ENCODE results near the gene ADGRL3. TPM values are rescaled to one million over a fixed set of nuclear protein-coding genes. Genes with fewer than 3 reads are reported as not detected.

ADGRL3 gene
- total and polyA plus RNA-seq, 5 donors from 2014 or later = not detected

- no peak for ATAC-seq (ENCODE audit: low read depth in 2 of 2)
- peaks cover 0 to 4% of the 10 kb centered on the region in 2 experiments for H3K9me3 ChIP-seq (ENCODE audit: control insufficient read depth in 2 of 2, low read length in 2 of 2)
- H3K27ac Mint-ChIP-seq = no peak overlapping the region
Measured at GRCh38 chr4:61596606-61597340, 396.6 kb downstream of the ADGRL3 start.

GRCh38 chr4:61603086-61603485 is 403.0 kb downstream of the ADGRL3 start:
- H3K27me3 Mint-ChIP-seq = no peaks in the 10 kb centered on the region
- no peaks in the 10 kb centered on the region for H3K4me1 ChIP-seq (ENCODE audit: control insufficient read depth, insufficient read depth, low read length, poor library complexity, severe bottlenecking)
- no peak overlapping the region for H3K27ac Mint-ChIP-seq
- no peaks in the 10 kb centered on the region for H3K27me3 ChIP-seq (ENCODE audit: control insufficient read depth, insufficient read depth, low read length)
- peaks cover 0 to 24% (median 7%) of the 10 kb centered on the region in 7 donors for H3K9me3 Mint-ChIP-seq
- no peak overlapping the region for H3K27ac ChIP-seq (ENCODE audit: insufficient read depth, low read length, poor library complexity, severe bottlenecking)
- no peaks in the 10 kb centered on the region for H3K36me3 ChIP-seq (ENCODE audit: control insufficient read depth, insufficient read depth, low read length)
- peaks cover 0 to 3% of the 10 kb centered on the region in 2 experiments for H3K9me3 ChIP-seq (ENCODE audit: control insufficient read depth in 2 of 2, low read length in 2 of 2)
- no peak overlapping the region for H3K4me3 ChIP-seq (ENCODE audit: low read depth, low read length)
- DNase-seq = no peak
- no peak for ATAC-seq (ENCODE audit: low read depth in 2 of 2)
- H3K4me3 Mint-ChIP-seq = no peak overlapping the region
- H3K4me1 Mint-ChIP-seq = no peaks in the 10 kb centered on the region
- no peaks in the 10 kb centered on the region for H3K36me3 Mint-ChIP-seq

More at GRCh38 chr4:61596606-61597340, 396.6 kb downstream of the ADGRL3 start:
- Mint-ChIP-seq H3K4me1 (no peaks in the 10 kb centered on the region), H3K27me3 (no peaks in the 10 kb centered on the region), H3K4me3 (no peak overlapping the region), H3K9me3 (peaks cover 1 to 34% (median 8%) of the 10 kb centered on the region in 7 donors), H3K36me3 (no peaks in the 10 kb centered on the region)
- Histone ChIP-seq H3K4me3 (ENCODE audit: low read depth, low read length) (no peak overlapping the region), H3K36me3 (ENCODE audit: control insufficient read depth, insufficient read depth, low read length) (no peaks in the 10 kb centered on the region), H3K27ac (ENCODE audit: insufficient read depth, low read length, poor library complexity, severe bottlenecking) (no peak overlapping the region), H3K27me3 (ENCODE audit: control insufficient read depth, insufficient read depth, low read length) (no peaks in the 10 kb centered on the region), H3K4me1 (ENCODE audit: control insufficient read depth, insufficient read depth, low read length, poor library complexity, severe bottlenecking) (no peaks in the 10 kb centered on the region)
- DNase-seq = no peak

- Mint-ChIP-seq H3K4me3 (no peak overlapping the region), H3K4me1 (no peaks in the 10 kb centered on the region), H3K27me3 (no peaks in the 10 kb centered on the region), H3K27ac (no peak overlapping the region), H3K36me3 (no peaks in the 10 kb centered on the region), H3K9me3 (peaks cover 0 to 20% (median 3%) of the 10 kb centered on the region in 7 donors)
- Histone ChIP-seq H3K9me3 (ENCODE audit: control insufficient read depth in 2 of 2, low read length in 2 of 2) (peaks cover 0 to 3% of the 10 kb centered on the region in 2 experiments), H3K27ac (ENCODE audit: insufficient read depth, low read length, poor library complexity, severe bottlenecking) (no peak overlapping the region), H3K27me3 (ENCODE audit: control insufficient read depth, insufficient read depth, low read length) (no peaks in the 10 kb centered on the region), H3K4me1 (ENCODE audit: control insufficient read depth, insufficient read depth, low read length, poor library complexity, severe bottlenecking) (no peaks in the 10 kb centered on the region), H3K4me3 (ENCODE audit: low read depth, low read length) (no peak overlapping the region), H3K36me3 (ENCODE audit: control insufficient read depth, insufficient read depth, low read length) (no peaks in the 10 kb centered on the region)
- DNase-seq (no peak), ATAC-seq (ENCODE audit: low read depth in 2 of 2) (no peak)
Measured at GRCh38 chr4:61604054-61604453, 403.9 kb downstream of the ADGRL3 start.

DNA sequence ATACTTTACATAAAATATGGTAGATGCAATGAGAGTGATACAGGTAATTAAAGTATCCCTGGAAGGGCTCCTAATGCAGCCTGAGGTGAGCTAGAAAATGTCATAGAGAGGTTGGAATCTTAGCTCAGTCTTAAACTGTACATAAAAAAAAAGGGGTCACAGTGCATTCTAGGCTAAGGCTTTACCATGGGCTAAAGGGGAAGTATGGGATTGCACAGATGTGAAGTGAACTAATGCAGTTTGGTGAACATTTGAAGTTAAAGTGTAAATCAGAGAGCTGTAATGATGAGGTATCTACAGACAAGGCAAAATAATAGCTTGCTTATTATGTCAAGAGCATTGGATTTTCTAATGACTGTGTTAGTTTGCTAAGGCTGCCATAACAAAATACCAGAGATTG is 405.9 kb downstream of the ADGRL3 start:
- Histone ChIP-seq H3K27me3 (ENCODE audit: control insufficient read depth, insufficient read depth, low read length) (no peaks in the 10 kb centered on the region), H3K4me1 (ENCODE audit: control insufficient read depth, insufficient read depth, low read length, poor library complexity, severe bottlenecking) (no peaks in the 10 kb centered on the region), H3K36me3 (ENCODE audit: control insufficient read depth, insufficient read depth, low read length) (no peaks in the 10 kb centered on the region), H3K4me3 (ENCODE audit: low read depth, low read length) (no peak overlapping the region), H3K9me3 (ENCODE audit: control insufficient read depth in 2 of 2, low read length in 2 of 2) (peaks cover 0 to 3% of the 10 kb centered on the region in 2 experiments), H3K27ac (ENCODE audit: insufficient read depth, low read length, poor library complexity, severe bottlenecking) (no peak overlapping the region)
- no peak overlapping the region for H3K4me3 Mint-ChIP-seq
- peaks cover 0 to 22% (median 8%) of the 10 kb centered on the region in 7 donors for H3K9me3 Mint-ChIP-seq
- no peaks in the 10 kb centered on the region for H3K4me1 Mint-ChIP-seq
- ATAC-seq (ENCODE audit: low read depth in 2 of 2) (no peak), DNase-seq (no peak)
- H3K27me3 Mint-ChIP-seq = no peaks in the 10 kb centered on the region
- no peak overlapping the region for H3K27ac Mint-ChIP-seq
- H3K36me3 Mint-ChIP-seq = no peaks in the 10 kb centered on the region

DNA sequence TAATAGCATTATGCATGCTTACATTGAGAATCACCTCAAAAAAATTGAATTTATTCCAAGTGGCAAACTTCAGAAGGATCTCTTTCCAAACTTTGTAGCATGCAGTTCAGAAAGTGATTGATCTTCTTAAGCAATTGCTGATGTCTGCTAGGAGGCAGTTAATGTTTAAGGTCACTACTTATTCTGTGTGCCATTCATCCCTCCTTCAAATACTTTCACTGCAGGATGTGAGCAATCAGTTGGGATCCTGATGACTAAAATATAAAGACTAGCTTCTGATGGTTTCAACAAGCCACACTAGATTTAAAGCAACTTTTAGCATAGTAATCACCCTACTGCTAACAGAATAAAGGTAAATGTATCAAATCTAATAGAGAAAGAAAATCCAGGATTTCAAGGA is 414.1 kb downstream of the ADGRL3 start:
- Histone ChIP-seq H3K27ac (ENCODE audit: insufficient read depth, low read length, poor library complexity, severe bottlenecking) (no peak overlapping the region), H3K4me3 (ENCODE audit: low read depth, low read length) (no peak overlapping the region), H3K27me3 (ENCODE audit: control insufficient read depth, insufficient read depth, low read length) (no peaks in the 10 kb centered on the region), H3K4me1 (ENCODE audit: control insufficient read depth, insufficient read depth, low read length, poor library complexity, severe bottlenecking) (no peaks in the 10 kb centered on the region), H3K36me3 (ENCODE audit: control insufficient read depth, insufficient read depth, low read length) (no peaks in the 10 kb centered on the region), H3K9me3 (ENCODE audit: control insufficient read depth in 2 of 2, low read length in 2 of 2) (peaks cover 0 to 5% of the 10 kb centered on the region in 2 experiments)
- H3K9me3 Mint-ChIP-seq = peaks cover 0 to 31% (median 11%) of the 10 kb centered on the region in 7 donors
- DNase-seq (no peak), ATAC-seq (ENCODE audit: low read depth in 2 of 2) (no peak)
- H3K4me3 Mint-ChIP-seq = no peak overlapping the region
- no peak overlapping the region for H3K27ac Mint-ChIP-seq
- no peaks in the 10 kb centered on the region for H3K27me3 Mint-ChIP-seq
- H3K4me1 Mint-ChIP-seq = no peaks in the 10 kb centered on the region
- H3K36me3 Mint-ChIP-seq = no peaks in the 10 kb centered on the region

GRCh38 chr4:61619528-61619927 is 419.4 kb downstream of the ADGRL3 start:
- Mint-ChIP-seq H3K27me3 (no peaks in the 10 kb centered on the region), H3K36me3 (no peaks in the 10 kb centered on the region), H3K9me3 (peaks cover 0 to 21% (median 5%) of the 10 kb centered on the region in 7 donors), H3K4me1 (no peaks in the 10 kb centered on the region), H3K4me3 (no peak overlapping the region), H3K27ac (no peak overlapping the region)
- ATAC-seq (ENCODE audit: low read depth in 2 of 2) = no peak
- no peak for DNase-seq
- no peaks in the 10 kb centered on the region for H3K9me3 ChIP-seq (ENCODE audit: control insufficient read depth in 2 of 2, low read length in 2 of 2)
- no peak overlapping the region for H3K4me3 ChIP-seq (ENCODE audit: low read depth, low read length)
- H3K36me3 ChIP-seq (ENCODE audit: control insufficient read depth, insufficient read depth, low read length) = no peaks in the 10 kb centered on the region
- no peak overlapping the region for H3K27ac ChIP-seq (ENCODE audit: insufficient read depth, low read length, poor library complexity, severe bottlenecking)
- H3K27me3 ChIP-seq (ENCODE audit: control insufficient read depth, insufficient read depth, low read length) = no peaks in the 10 kb centered on the region
- H3K4me1 ChIP-seq (ENCODE audit: control insufficient read depth, insufficient read depth, low read length, poor library complexity, severe bottlenecking) = no peaks in the 10 kb centered on the region

DNA sequence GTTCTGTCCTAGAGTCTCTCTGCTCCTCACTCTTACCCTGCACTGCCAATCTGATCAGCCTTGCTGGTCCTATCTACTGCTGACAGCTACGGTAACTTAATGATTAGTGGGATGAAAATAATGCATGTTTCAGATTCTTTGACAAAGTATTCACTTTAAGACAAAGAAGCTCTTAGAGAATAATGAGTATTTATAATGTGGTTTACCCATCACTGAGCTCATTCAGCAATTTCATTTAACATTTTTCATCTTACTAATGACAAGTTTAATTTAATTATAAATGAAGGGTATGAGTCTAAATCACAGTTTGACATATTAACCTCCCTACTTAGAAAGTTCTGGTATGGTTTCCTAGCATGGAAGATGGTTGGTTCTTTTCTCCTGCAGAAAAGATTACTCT is 428.2 kb downstream of the ADGRL3 start:
- H3K27ac Mint-ChIP-seq = no peak overlapping the region
- Histone ChIP-seq H3K4me1 (ENCODE audit: control insufficient read depth, insufficient read depth, low read length, poor library complexity, severe bottlenecking) (no peaks in the 10 kb centered on the region), H3K27me3 (ENCODE audit: control insufficient read depth, insufficient read depth, low read length) (no peaks in the 10 kb centered on the region), H3K27ac (ENCODE audit: insufficient read depth, low read length, poor library complexity, severe bottlenecking) (no peak overlapping the region), H3K36me3 (ENCODE audit: control insufficient read depth, insufficient read depth, low read length) (no peaks in the 10 kb centered on the region), H3K4me3 (ENCODE audit: low read depth, low read length) (no peak overlapping the region), H3K9me3 (ENCODE audit: control insufficient read depth in 2 of 2, low read length in 2 of 2) (no peaks in the 10 kb centered on the region)
- DNase-seq = no peak
- H3K27me3 Mint-ChIP-seq = no peaks in the 10 kb centered on the region
- H3K4me1 Mint-ChIP-seq = no peaks in the 10 kb centered on the region
- no peaks in the 10 kb centered on the region for H3K36me3 Mint-ChIP-seq
- ATAC-seq (ENCODE audit: low read depth in 2 of 2) = no peak
- no peak overlapping the region for H3K4me3 Mint-ChIP-seq
- peaks cover 2 to 13% (median 7%) of the 10 kb centered on the region in 7 donors for H3K9me3 Mint-ChIP-seq

- no peak overlapping the region for H3K27ac Mint-ChIP-seq
- Histone ChIP-seq H3K9me3 (ENCODE audit: control insufficient read depth in 2 of 2, low read length in 2 of 2) (no peaks in the 10 kb centered on the region), H3K4me1 (ENCODE audit: control insufficient read depth, insufficient read depth, low read length, poor library complexity, severe bottlenecking) (no peaks in the 10 kb centered on the region), H3K27me3 (ENCODE audit: control insufficient read depth, insufficient read depth, low read length) (no peaks in the 10 kb centered on the region), H3K4me3 (ENCODE audit: low read depth, low read length) (no peak overlapping the region), H3K36me3 (ENCODE audit: control insufficient read depth, insufficient read depth, low read length) (no peaks in the 10 kb centered on the region), H3K27ac (ENCODE audit: insufficient read depth, low read length, poor library complexity, severe bottlenecking) (no peak overlapping the region)
- no peaks in the 10 kb centered on the region for H3K36me3 Mint-ChIP-seq
- peaks cover 1 to 10% (median 7%) of the 10 kb centered on the region in 7 donors for H3K9me3 Mint-ChIP-seq
- no peaks in the 10 kb centered on the region for H3K27me3 Mint-ChIP-seq
- no peaks in the 10 kb centered on the region for H3K4me1 Mint-ChIP-seq
- DNase-seq (no peak), ATAC-seq (ENCODE audit: low read depth in 2 of 2) (no peak)
- H3K4me3 Mint-ChIP-seq = no peak overlapping the region
Measured at GRCh38 chr4:61628727-61629126, 428.6 kb downstream of the ADGRL3 start.
